ENCODE data around the gene ZFYVE16. TPM values are rescaled to one million over a fixed set of nuclear protein-coding genes. Genes with fewer than 3 reads are reported as not detected.

ZFYVE16 gene
- total RNA-seq, 1 experiment from 2014 or later = 9.7 TPM

- ATAC-seq (no peak), DNase-seq (no peak)
- H3K4me2 ChIP-seq (ENCODE audit: low read length) = peak overlapping the region; percentile 90
- H3K9me2 ChIP-seq (replicated peaks; ENCODE audit: low read length) = no peaks in the 10 kb centered on the region
- ChIA-PET CTCF (no interaction called here), POLR2A (ENCODE audit: unreplicated experiment) (no interaction called here)
- H3K36me3 ChIP-seq (ENCODE audit: low read depth, low read length) = peaks cover 4% of the 10 kb centered on the region
- peak overlapping the region; percentile 76 for H3K4me3 ChIP-seq (ENCODE audit: low read length)
- H3K4me1 ChIP-seq (ENCODE audit: insufficient read depth, low read length) = peaks cover 9% of the 10 kb centered on the region
- H3K27me3 ChIP-seq (ENCODE audit: low read length) = no peaks in the 10 kb centered on the region
- H3K9me3 ChIP-seq (ENCODE audit: low read length) = no peaks in the 10 kb centered on the region
- H2AFZ ChIP-seq (ENCODE audit: low read length) = peak overlapping the region; percentile 91
- TF ChIP-seq CTCF (conservative IDR thresholded peaks at IDR 0.05; ENCODE audit: low read depth, low read length) (no peak), EZH2 (IDR thresholded peaks at IDR 0.05; ENCODE audit: low read length, unreplicated experiment) (no peak), EZH2phosphoT487 (IDR thresholded peaks at IDR 0.05; ENCODE audit: borderline replicate concordance, low read length) (no peak)
- peak overlapping the region; percentile 31 for H3K27ac ChIP-seq (ENCODE audit: low read length)
- intact Hi-C loops (cut with micrococcal nuclease) = no loop called here
- BruUV-seq (replicated peaks) = TSS peak; percentile 59
- no peaks in the 10 kb centered on the region for H3K79me2 ChIP-seq (ENCODE audit: low read length)
- H3F3A ChIP-seq (ENCODE audit: low read length, unreplicated experiment) = no peaks in the 10 kb centered on the region
- H3K9ac ChIP-seq (ENCODE audit: low read length) = peak overlapping the region; percentile 64
- H4K20me1 ChIP-seq (ENCODE audit: low read length) = no peaks in the 10 kb centered on the region
Observed at GRCh38 chr5:80487444-80487828, 79.6 kb downstream of the ZFYVE16 start.

- Histone ChIP-seq H3F3A (ENCODE audit: low read length, unreplicated experiment) (no peaks in the 10 kb centered on the region), H3K79me2 (ENCODE audit: low read length) (no peaks in the 10 kb centered on the region), H3K27ac (ENCODE audit: low read length) (peak within 1 kb of the TSS; percentile 58), H3K9ac (ENCODE audit: low read length) (peak within 1 kb of the TSS; percentile 71), H3K4me2 (ENCODE audit: low read length) (peak within 1 kb of the TSS; percentile 90), H3K36me3 (ENCODE audit: low read depth, low read length) (peaks cover 3% of the 10 kb centered on the region; the same call in 1 of the 2 replicates), H2AFZ (ENCODE audit: low read length) (peak within 1 kb of the TSS; percentile 91), H3K9me2 (replicated peaks; ENCODE audit: low read length) (no peaks in the 10 kb centered on the region), H4K20me1 (ENCODE audit: low read length) (no peaks in the 10 kb centered on the region), H3K27me3 (ENCODE audit: low read length) (no peaks in the 10 kb centered on the region), H3K4me1 (ENCODE audit: insufficient read depth, low read length) (peaks cover 9% of the 10 kb centered on the region), H3K9me3 (ENCODE audit: low read length) (no peaks in the 10 kb centered on the region), H3K4me3 (ENCODE audit: low read length) (peak within 1 kb of the TSS; percentile 76)
- BruUV-seq (replicated peaks) = TSS peak; percentile 45
- CTCF ChIA-PET = interaction anchor here (1.1 kb wide), 1 partner anchor 184 kb away, joined by 6 read pairs; no protein-coding TSS in a partner anchor
- POLR2A ChIA-PET (ENCODE audit: unreplicated experiment) = no interaction called here
- intact Hi-C loops (cut with micrococcal nuclease) = loop anchor here (1.0 to 2.0 kb wide), 4 partner anchors 28 to 185 kb away; partner anchors contain the start of gene ZFYVE16
- DNase-seq = peak; percentile 94
- TF ChIP-seq CTCF (conservative IDR thresholded peaks at IDR 0.05; ENCODE audit: low read depth, low read length) = peak; percentile 36
- no peak for TF ChIP-seq EZH2 (IDR thresholded peaks at IDR 0.05; ENCODE audit: low read length, unreplicated experiment)
- peak; percentile 93 for ATAC-seq
Observed at GRCh38 chr5:80487829-80488721, 80.2 kb downstream of the ZFYVE16 start, which contains the start of gene FAM151B. Gene FAM151B (plus strand): TSS chr5:80488100. CDS start chr5:80488124, 24 bp downstream.

GRCh38 chr5:80491296-80491695, 83.4 kb downstream of the ZFYVE16 start:
- CTCF ChIA-PET = no interaction called here
- Histone ChIP-seq H4K20me1 (ENCODE audit: low read length) (no peaks in the 10 kb centered on the region), H3K9ac (ENCODE audit: low read length) (no peak overlapping the region), H3K9me3 (ENCODE audit: low read length) (no peaks in the 10 kb centered on the region), H3K27me3 (ENCODE audit: low read length) (no peaks in the 10 kb centered on the region), H3K4me3 (ENCODE audit: low read length) (no peak overlapping the region), H3K4me2 (ENCODE audit: low read length) (no peak overlapping the region), H3K79me2 (ENCODE audit: low read length) (no peaks in the 10 kb centered on the region), H3F3A (ENCODE audit: low read length, unreplicated experiment) (no peaks in the 10 kb centered on the region), H2AFZ (ENCODE audit: low read length) (no peak overlapping the region), H3K36me3 (ENCODE audit: low read depth, low read length) (no peaks in the 10 kb centered on the region), H3K27ac (ENCODE audit: low read length) (no peak overlapping the region), H3K4me1 (ENCODE audit: insufficient read depth, low read length) (peaks cover 9% of the 10 kb centered on the region), H3K9me2 (replicated peaks; ENCODE audit: low read length) (no peaks in the 10 kb centered on the region)
- no TSS peak for BruUV-seq (replicated peaks)
- TF ChIP-seq EZH2 (IDR thresholded peaks at IDR 0.05; ENCODE audit: low read length, unreplicated experiment) = no peak
- no peak for TF ChIP-seq EZH2phosphoT487 (IDR thresholded peaks at IDR 0.05; ENCODE audit: borderline replicate concordance, low read length)
- no peak for TF ChIP-seq CTCF (conservative IDR thresholded peaks at IDR 0.05; ENCODE audit: low read depth, low read length)
- ATAC-seq (no peak), DNase-seq (no peak)
- intact Hi-C loops (cut with micrococcal nuclease) = no loop called here
- POLR2A ChIA-PET (ENCODE audit: unreplicated experiment) = no interaction called here

Measured in PC-3 (cell line).